Right forelimb (tissue), 1 donor: ENCODE results near the gene LYPD6B.
A peak's percentile ranks its signal among the peaks of the same experiment; 100 is the strongest.

Experiments
- DNase-seq: peaks from one replicate; pipeline ENCODE4 v3.0.0-alpha.2; 2018

Gene LYPD6B, protein sequence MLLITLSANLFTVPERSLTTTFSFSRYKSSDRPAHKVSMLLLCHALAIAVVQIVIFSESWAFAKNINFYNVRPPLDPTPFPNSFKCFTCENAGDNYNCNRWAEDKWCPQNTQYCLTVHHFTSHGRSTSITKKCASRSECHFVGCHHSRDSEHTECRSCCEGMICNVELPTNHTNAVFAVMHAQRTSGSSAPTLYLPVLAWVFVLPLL

GRCh38 chr2:149038442-149039212 is at the start of gene LYPD6B:
Gene LYPD6B, plus strand, starts transcription at chr2:149038699. Its CDS starts 92,250 bp downstream, at chr2:149130949.
- no peak for DNase-seq

GRCh38 chr2:148989882-148990493 is 48.5 kb upstream of the LYPD6B start:
- DNase-seq = peak; percentile 71

- DNase-seq = no peak
Measured at GRCh38 chr2:148990968-148991367, 47.5 kb upstream of the LYPD6B start.

DNA sequence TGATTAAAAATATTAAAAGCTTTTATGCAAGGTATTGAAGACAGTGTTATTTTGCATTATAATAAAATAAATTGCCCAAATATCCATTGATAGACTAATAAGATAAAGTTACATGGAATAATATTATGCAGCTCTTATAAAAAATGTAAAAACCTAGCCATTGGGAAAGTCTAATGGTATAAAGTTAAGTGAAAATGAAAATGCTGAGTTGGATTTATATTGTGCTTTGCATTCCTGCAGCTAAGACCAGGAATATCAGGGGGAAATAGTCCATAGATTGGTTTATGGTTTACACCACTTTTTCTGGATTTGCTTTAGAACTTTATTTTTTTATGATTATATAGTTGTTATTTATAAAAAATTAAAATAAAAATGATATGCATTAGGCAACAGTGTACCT is 46.1 kb upstream of the LYPD6B start:
- DNase-seq = no peak

DNA sequence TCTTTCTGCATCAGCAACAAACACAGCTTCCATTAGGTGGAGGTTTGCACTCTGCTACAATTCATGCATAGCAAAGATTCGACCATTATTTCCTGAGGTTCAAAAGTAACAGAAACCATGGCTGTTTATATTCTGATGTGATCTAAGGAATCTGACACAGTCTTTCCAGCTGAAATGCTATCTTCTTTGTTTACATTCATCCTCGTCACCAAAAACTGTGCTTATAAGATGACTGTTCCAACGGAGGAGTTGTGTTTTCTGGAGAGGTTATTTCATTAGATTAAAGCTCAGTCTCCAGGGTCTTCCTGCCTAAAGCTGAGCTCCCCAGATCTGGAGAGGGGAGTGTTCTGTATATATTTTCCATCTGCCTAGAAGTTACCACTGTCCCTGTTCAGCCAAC is 45.1 kb upstream of the LYPD6B start:
- DNase-seq = no peak

- no peak for DNase-seq
Measured at GRCh38 chr2:148994341-148994740, 44.2 kb upstream of the LYPD6B start.

DNA sequence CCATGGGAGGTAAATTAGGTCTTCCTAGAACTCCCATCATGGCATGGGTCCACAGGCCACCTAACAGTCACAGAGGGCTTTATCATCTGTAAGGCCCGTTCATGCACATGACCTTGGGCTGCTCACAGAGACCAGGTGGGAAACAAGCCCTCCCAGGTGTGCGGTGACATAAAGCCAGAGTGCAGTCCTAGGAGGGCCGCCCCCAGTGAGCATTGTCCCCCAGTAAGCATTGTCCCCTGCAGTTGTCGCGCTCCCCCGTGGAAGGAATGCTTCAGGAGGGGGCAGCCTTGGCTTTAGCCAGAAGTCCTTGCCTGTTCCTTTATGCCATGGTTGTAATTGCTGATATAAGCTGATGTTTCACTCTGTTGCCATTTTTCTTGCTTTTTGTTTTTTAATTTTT is 41.7 kb upstream of the LYPD6B start:
- no peak for DNase-seq

DNA sequence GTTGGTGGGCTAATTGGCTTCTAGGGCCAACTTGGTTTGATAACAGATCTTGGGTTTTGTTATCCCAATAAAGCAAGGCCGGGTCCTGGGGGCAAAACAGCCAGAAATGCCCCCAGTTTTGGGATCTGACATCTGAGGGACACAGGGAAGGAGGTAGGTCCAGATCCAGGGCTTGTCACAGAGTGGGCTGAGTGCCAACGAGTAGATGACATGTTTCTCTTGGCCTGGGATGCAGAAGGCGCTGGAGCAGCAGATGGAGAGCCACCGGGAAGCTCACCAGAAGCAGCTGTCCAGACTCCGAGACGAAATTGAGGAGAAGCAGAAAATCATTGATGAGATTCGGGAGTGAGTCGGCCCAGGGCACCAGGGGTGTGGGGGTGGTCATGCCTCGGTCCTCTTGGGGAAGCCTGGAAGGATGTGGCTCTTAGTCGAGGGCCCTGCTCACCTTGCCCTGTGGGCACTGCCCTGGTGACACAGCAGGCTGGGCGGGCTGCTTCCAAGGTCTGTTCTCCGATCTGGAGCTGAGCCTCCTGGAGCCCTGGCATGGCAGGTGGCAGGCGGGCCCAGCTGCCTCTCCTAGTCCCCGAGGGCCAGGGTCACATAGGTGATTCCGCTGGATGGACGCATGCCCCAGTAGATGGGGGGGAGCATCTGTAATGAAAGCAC is 40.2 kb upstream of the LYPD6B start:
- DNase-seq = no peak

- DNase-seq = no peak
Measured at GRCh38 chr2:148998831-148999200, 39.7 kb upstream of the LYPD6B start.

- no peak for DNase-seq
Measured at GRCh38 chr2:148999451-148999921, 39.0 kb upstream of the LYPD6B start.

DNA sequence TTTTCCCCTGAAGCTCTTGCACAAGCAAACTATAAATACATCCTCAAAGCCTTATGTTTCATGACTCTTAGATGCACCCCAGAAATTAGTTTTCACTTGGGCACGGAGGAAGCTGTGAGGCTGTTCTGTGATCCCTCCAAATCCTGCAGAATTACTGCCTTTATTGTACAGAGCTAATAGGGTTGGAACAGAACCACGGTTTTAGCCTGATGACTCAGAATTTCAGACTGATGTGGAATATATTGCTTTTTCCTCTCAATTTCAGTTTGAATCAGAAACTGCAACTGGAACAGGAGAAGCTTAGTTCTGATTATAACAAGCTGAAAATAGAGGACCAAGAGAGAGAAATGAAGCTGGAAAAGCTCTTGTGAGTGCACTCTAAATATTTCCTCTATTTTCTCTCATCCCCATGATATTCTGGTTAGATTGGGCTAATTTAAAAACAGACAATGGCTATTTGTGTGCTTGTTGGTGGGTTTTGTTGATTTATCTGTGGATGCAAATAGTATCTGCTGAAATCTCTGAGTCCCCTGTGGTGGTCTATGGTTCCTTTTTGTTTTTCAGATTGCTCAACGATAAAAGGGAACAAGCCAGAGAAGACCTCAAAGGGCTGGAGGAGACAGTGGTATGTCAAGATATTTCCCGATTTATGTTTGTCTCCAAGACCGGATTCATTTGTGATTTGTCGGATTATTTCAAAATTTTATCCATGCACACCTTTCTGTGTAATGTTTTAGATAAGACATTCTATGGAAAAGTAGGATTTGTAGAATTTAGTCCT is 38.2 kb upstream of the LYPD6B start:
- DNase-seq = no peak

- no peak for DNase-seq
Measured at GRCh38 chr2:149001496-149001895, 37.0 kb upstream of the LYPD6B start.

DNA sequence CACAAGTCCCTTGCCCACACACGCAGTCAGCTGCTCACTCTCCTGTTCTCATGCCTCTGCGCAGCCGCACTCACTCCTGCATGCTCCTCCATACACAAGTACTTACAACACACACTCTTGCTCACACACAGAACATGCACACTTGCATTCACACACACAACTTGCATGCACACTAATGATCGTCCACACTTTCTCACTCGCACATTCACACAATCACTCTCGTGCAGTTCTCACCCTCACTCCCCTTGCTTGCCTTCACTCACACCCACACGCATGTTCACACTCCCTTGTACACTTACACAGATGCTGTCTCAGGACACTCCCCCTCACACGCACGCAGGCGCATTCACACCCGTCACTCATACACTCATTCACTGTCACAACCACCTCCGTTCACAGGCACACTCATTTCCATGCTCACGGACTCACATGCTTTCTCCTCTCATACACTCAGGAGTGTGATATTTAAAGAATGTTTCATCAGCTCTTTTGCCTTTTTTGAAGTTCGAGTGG is 36.1 kb upstream of the LYPD6B start:
- no peak for DNase-seq

GRCh38 chr2:149002891-149003740 is 35.4 kb upstream of the LYPD6B start:
- DNase-seq = no peak

DNA sequence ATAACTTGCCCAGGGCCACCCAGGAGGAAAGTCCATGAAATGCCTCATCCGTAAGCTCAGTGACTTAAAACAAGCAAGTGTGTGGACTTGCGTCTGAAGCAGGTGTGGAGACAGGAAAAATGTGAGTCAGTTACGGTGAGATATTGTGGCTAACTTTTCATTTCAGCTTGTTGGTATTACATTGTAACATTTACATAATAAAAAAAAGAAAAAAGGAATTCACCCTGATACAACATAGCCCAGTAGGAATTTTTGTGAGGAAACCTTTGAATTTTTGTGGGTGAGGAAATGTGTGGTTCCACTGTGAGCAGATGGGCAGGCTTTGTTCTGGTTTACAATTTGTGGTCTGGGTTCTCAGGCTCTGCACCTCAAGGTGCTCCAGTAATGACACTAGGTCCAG is 33.7 kb upstream of the LYPD6B start:
- DNase-seq = no peak

DNA sequence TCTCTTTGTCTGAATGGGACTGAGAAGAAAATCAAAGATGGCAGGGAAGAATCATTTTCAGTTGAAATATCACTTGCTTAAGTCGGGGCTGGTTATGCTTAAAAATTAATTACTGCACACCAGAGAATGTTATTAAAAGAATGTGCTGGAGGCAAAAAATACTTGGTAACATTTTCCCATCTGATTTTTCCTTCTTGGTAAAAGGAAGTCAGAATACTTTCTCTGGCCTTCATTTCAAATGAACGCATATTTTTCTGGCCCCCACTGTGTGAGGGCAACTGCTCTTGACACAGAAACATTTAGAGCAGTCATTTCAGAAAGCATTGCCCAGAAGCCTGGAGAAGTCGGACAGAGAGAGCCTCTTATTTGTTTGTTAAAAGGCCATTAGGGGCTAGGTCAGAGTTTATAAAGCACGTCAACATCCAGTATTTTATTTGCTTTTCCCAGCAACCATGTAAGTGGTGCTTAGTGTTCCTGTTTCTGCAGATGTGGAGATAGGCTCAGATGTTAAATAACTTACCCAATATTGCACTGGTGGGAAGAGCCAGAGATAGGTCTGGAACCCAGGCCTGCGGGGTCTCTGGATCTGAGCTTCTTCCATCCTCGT is 32.9 kb upstream of the LYPD6B start:
- DNase-seq = no peak

GRCh38 chr2:149006883-149007543 is 31.5 kb upstream of the LYPD6B start:
- no peak for DNase-seq

DNA sequence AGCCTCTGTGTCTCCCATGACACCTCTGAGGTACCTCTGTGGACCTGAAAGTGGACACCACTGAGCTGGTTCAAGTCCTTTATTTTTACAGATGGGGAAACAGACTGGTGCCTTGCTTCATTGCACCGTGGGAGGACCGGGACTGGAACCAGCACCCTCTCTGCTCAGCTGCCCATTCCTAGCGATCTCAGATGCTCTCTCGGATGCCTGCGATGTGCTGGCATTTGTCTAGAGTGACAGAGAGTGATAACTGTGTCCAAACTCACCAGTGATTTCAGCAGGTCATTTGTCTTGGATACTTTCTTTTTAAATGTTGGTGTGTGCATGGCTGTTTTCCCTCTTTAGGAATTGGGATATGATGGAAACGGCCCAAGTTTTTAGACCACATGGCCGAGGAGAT is 30.1 kb upstream of the LYPD6B start:
- DNase-seq = no peak

DNA sequence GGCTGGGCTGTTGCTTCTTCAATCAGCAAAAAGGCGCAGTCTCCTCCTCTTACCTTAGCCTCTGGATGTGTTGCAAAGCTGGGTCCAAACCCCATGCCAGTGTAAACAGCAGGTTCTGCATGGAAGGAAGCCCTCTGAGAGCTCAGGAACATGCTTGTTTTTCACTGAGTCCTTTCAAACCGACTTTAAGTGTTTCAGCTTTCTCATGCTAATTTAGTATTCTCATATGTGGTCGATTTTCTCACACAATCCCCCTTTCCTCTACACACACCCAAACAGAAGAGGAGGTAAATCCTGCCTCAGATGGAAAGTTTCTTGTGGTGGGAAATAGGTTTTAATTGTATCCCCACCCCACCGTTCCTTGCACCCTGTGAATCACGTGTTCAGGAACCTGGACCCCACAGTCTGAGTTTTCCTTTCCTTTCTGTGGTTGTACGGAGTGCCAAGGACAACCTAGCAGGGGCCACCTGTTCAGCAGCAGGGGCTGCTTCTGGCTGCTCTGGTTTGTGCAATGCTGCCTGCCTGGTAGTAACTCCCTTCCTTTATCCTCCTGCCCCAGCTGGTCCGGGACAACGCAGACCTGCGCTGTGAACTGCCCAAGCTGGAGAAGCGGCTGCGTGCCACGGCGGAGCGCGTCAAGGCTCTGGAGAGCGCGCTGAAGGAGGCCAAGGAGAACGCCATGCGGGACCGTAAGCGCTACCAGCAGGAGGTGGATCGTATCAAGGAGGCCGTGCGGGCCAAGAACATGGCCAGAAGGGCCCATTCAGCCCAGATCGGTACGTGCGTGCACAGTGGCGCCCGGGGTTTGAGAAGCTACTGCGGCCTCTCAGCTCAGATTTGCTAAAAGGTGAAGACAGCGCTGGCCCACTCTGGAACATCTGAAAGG is 28.7 kb upstream of the LYPD6B start:
- DNase-seq = no peak
